Stimulated activated CD8-positive, alpha-beta memory T cell treated with anti-CD3 and anti-CD28 coated beads, Interleukin-12 subunit alpha, Interleukin-12 subunit beta, amount 100 ng/mL, for 4 hours (primary cell): Measurements from ENCODE around the gene LRBA.
"Not testable (repeated sequence)": the region's sequence is repeated elsewhere in the genome, so short reads cannot be mapped to it uniquely, and the experiment has no call there.

Source experiments
- DNase-seq: peaks from one replicate; pipeline ENCODE4 v3.0.0-alpha.2; 2020; ENCODE audit warnings: low read depth

LRBA gene

DNA sequence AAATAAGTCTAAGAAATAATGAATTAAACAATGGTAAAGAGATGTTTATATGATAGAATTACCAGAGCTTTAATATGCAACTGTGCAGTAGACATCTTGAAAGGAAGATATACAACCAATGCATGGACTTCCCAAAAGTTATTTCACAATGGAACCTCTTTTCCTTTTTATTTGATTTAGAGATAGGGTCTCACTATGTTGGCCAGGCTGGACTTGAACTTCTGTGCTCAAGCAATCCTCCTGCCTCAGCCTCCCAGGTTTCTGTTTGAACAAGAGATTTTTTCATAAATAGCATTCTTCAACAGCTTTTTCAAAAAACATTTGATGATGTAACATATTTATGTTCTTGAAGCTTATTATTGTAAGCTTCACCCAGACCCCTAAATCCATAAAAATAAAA lies 72.0 kb downstream of the LRBA start:
- DNase-seq, result no peak

DNA sequence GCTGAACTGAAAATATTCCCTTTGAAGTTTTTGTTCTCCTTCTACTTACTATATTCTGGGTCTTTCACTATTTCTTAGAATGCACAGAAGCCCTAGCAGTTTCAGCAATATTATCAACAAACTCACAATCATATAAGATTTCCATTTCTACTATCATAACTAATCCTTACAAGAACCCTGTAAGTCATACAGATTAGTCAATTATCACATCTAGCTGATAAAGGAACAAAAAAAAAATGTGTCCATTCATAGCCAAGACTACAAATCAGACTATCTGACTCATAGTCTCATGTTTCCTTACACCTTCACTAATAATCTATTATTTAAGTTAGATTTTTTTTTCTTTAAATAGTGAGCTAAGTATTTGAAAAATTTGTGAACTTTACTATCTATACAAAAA lies 72.5 kb downstream of the LRBA start:
- no peak for DNase-seq

DNA sequence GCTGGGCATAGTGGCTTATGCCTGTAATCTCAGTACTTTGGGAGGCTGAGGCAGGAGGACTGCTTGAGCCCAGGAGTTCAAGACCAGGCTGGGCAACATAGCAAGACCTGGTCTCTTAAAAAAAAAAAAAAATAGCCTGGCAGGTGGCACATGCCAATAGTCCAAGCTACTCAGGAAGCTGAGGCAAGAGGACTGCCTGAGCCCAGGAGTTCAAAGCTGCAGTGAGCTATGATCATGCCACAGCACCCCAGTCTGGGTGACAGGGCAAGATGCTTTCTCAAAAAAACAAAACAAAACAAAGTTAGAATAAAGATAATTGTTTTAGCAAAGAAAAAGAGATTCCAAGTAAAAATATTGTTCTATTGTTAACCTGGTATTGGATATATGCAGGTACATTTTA lies 75.0 kb downstream of the LRBA start:
- DNase-seq, result no peak

DNA sequence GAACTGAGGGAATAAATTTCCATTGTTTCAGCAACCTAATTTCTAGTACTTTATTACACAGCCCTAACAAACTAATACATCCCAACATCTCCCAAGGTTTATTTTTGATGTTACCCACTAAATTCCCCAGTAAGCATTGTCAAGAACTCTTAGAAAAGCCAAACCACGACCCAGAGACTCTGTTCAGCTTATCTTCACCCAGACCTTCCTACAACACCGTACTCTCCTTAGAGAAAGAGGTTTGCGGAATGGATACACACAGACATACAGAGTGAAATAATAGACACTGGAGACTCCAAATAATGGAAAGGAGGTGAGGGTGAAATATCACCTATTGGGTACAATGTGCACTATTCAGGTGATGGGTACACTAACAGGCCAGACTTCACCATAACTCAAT lies 75.6 kb downstream of the LRBA start:
- DNase-seq, result no peak

DNA sequence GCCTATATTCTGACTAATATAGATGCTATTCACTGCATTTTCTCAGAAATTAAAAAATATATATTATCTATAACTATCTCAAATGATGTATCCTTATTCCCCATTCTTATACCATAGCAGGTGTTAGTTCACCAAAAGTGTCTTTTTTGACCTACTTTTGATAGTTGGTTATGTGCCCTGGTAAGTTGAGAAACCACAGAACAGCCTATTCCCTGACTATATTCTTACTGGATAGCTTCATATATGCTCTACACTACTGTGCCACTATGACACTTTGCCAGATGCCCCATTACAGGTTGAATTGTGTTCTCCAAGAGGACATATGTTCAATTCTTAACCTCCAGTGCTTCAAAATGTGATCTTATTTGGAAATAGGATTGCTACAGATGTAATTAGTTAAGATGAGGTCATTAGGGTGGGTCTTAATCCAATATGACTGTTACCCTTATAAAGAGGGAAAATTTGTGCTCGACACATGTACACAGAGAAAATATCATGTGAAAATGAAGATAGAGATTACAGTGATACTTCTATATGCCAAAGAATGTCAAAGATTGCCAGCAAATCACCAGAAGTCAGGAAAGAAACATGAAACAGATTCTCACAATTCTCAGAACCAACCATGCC lies 76.1 kb downstream of the LRBA start:
- DNase-seq, result no peak

DNA sequence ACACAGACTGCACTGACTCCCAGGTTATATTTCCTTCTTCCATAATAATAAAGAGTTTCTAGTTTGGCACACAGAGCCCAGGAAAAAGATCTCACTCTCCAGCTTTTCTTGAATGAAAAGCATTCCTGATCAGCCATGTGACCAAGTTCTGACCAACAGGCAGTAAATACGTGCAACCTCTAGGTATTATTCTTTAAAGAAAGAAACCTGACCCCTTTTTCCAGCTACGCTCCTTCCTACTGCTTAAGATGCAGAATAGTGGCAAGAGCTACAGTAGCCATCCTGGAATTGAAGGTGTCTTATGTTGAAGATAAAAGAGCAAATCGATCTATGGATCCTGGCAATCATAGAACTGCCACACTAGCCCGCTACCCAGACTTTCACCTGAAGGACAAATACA lies 76.7 kb downstream of the LRBA start:
- DNase-seq, result no peak

DNA sequence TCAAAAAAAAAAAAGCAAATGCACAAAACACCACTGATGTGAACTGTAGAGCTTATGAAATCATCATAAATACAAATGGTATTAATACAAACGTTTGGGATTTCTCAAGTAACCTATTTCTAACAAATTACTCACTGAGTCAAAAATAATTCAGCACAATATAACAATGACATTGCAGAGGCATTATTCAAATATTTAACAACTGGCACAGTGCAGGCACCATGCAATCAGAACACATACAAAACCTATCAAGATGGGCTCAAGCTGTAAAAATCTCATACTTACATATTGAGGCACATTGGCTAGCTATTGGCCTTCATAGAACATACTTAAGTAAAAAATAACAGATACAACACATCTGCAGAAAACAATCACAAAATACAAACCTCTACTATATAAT lies 81.1 kb downstream of the LRBA start:
- DNase-seq, result no peak

DNA sequence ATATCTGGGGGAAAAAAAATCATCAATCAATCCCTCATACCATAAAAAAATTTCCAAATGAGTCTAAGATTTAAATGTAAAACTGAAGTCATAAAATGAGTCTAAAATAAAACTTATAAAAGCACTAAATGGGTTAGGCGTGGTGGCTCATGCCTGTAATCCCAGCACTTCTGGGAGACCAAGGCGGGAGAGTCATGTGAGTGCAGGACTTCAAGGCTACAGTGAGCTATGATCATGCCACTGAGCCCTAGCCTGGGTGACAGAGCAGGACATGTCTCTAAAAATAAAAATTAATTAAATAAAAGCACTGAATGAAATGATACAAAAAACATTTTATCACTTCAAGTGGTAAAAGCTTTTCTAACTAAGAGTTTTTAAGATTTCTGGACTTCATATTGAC lies 83.3 kb downstream of the LRBA start:
- DNase-seq, result no peak

DNA sequence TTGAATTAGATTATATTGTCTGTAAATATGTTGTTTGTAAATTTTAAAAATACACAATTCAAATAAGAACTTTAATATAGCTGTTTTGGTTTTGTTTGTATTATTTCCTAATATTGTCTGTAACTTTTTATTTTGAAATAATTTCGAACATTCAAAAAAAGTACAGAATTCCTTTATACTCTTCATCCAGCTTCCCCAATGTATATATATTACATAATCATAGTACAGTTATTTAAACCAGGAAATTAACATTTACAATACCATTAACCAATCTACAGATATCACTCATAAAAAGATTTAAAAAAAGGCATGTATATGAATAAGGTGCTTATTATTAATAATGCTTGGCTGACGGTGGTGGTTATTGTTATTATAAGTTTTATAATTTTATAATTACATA lies 84.1 kb downstream of the LRBA start:
- DNase-seq, result no peak

DNA sequence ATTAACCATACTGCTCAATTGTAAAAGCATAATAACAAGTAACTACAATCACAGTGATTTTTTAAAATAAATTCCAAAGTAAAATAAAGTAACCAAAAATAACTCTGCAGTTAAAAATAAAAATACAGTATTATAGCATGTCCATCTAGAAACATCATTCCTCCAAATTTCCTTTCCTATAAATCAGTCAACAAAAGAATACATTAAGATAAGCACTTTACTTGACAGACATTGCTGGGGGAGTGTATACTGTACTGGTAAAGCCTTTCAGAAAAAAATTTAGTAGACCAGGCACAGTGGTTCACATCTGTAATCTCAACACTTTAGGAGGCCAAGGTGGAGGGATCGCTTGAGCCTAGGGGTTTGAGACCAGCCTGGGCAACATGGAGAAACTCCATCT lies 91.1 kb downstream of the LRBA start:
- no peak for DNase-seq

DNA sequence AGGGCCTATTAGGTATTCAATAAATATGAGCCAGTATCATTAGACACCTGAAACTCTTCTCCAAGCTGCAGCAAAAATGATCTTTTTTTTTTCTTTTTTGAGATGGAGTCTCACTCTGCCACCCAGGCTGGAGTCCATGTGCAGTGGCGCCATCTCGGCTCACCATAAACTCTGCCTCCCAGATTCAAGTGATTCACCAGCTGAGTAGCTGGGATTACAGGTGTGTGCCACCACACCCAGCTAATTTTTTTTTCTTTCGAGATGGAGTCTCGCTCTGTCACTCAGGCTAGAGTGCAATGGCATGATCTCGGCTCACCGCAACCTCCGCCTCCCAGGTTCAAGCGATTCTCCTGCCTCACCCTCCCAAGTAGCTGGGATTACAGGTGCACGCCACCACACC lies 93.6 kb downstream of the LRBA start:
- DNase-seq, result not testable (repeated sequence)

DNA sequence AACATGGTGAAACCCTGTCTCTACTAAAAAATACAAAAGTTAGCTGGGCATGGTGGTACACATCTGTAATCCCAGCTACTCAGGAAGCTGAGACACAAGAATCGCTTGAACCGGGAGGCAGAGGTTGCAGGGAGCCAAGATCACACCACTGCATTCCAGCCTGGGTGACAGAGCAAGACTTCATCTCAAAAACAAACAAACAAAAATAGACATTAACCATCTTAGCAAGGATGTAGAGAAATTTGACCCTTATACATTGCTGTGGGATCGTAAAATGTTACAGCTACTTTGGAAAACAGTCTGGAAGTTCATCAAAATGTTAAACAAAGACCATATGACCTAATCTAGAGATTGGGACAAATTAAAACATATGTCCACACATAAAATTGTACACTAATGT lies 96.5 kb downstream of the LRBA start:
- DNase-seq, result not testable (repeated sequence)

DNA sequence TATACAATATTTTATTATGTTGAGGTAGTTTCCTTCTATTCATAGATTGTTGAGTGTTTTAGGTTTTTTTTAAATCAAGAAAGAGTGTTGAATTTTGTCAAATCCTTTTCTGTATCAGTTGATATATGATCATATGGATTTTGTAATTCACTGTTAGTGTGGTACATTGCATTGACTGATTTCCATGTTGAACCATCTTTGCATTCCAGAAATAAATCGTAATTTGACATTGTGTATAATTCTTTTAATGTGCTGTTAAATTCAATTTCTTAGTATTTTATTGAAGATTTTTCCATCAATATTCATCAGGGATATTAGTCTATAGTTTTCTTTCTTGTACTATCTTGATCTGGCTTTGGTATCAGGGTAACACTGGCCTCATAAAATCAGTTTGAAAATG lies 103.8 kb downstream of the LRBA start:
- DNase-seq, result no peak

DNA sequence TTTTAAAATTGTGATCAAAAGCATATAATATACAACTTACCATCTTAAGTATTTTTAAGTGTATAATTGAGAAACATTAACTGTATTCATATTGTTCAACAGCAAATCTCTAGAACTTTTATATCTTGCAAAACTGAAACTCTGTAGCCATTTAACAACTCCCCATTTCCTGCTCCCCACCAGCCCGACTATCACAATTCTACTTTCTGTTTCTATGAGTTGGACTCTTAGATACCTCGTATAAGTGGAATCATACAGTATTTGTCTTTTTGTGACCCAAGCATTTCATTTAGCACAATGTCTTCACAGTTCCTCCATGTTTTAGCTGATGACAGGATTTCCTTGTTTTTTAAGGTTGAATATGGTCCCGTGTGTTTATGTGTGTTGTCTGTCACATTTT lies 106.0 kb downstream of the LRBA start:
- DNase-seq, result no peak

DNA sequence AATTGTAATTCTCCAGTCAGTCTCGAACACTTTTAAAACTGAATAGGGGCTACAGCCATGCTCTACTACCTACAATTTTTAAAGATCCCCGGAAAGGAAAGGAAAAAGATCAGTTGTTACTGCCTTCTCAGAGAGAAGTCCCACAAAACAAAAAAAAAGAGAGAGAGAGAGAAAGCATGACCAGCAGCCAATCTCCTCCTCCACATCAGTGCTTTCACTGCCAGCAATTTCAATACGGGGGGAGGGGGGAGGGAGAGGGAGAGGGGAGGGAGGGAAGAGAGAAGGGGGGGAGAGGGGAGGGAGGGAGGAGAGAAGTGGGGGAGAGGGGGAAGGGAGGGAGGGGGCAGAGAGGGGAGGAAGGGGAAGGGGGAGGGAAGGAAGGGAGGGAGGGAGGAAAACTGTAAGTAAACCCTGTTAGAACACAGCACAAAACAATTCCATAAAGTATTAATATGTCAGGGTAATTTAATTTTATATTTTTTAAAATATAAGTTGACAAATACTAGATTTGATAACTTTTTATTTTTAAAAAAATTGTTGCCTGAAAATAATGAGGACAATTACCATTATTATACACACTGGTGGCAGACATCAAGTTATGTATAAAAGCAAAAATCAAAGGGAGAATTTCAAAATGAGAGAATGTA lies 108.0 kb downstream of the LRBA start:
- no peak for DNase-seq

DNA sequence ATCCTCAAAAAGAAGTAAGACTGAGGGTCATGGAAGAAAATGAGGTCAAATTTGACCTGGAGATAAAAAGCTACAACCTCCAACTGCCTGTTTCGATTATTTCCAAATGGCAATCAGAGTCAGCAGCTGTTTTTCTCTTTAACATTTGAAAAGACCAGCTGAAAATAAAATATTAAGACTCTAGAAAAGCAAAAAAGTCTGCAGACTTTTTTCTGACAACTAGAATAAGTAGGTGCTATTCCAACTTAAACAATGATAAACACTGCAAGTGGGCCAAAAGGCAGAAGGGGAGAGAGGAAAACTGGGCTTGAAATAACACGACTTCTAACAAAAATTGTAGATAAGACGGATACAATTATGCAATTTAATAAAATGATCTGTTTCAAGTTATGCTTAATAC lies 110.4 kb downstream of the LRBA start:
- no peak for DNase-seq

DNA sequence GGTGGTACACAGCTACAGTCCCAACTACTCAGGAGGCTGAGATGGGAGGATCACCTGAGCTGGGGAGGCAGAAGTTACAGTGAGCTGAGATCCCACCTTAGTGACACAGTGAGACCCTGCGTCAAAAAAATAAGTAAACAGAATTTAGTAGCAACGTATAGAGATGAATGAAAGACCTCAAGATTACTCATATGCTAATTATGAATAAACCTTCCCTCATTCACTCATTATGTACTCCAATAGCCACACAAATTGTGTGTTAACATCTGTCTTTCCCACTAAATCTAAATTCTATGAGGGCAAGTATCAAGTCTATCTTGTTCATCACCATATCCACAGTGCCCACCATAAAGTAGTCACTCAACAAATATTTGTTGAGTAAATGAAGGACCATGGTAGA lies 111.5 kb downstream of the LRBA start:
- no peak for DNase-seq

DNA sequence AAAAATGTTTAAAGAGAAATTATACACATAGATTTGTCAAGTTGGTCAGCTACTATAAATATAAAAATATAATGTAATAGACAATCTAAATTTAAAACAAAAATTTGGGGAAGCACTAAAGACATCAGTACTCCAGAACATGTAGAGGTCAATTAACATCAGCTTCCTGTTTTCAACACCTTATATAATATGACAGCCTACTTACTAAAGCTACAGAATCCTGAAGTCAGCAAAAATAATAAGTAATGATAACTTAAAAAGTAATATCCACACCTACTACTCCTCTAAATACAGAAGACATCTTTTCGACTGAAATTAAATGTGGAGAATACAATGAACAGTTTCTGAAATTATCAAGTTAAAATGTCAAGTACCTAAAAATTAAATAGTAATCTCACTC lies 118.6 kb downstream of the LRBA start:
- DNase-seq, result no peak

DNA sequence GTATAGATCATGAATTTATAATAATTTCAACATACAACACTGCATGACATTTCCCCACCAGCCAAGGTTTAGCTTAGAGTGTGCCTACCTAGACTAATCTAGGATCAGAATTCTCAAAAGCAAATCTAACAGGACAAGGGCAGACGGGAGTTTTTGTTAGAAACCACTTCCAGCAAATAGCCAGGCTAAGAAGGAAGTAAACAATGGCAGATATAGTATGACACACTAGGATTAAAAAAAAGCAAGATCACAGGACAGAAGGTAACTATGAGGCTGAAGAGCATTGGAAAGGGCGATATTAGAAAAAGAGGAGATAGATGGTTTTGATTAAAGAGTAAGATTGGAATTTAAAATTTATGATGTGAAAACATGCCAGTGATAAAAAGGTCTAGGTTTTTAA lies 124.8 kb downstream of the LRBA start:
- DNase-seq, result no peak

DNA sequence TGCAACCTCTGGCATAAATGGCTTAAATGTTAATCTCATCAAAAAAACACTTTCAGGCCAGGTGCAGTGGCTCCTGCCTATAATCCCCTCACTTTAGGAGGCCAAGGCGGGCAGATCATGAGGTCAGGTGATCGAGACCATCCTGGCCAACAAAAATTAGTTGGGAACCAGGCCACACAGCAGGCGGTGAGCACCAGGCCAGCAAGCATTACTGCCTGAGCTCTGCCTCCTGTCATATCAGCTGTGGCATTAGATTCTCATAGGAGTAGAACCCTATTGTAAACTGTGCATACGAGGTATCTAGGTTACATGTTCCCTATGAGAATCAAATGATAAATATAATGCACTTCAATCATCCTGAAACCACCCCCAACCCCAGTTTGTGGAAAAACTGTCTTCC lies 125.8 kb downstream of the LRBA start:
- no peak for DNase-seq

DNA sequence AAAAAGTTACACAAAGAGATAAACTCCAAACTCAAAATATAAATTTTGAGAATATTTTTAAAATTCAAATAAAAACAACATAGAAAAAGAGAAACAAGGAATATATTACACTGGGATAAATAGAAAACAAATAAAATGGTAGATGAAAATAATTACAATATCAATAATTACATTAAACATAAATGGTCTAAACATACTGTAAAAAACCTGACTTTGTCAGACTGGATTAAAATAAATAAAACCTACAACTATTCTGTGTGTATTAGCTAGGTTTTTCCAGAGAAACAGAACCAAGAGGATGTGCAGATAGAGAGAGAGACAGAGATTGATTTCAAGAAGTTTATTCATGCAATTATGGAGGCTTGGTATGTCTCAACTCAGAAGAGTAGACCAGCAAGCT lies 126.5 kb downstream of the LRBA start:
- DNase-seq, result no peak

DNA sequence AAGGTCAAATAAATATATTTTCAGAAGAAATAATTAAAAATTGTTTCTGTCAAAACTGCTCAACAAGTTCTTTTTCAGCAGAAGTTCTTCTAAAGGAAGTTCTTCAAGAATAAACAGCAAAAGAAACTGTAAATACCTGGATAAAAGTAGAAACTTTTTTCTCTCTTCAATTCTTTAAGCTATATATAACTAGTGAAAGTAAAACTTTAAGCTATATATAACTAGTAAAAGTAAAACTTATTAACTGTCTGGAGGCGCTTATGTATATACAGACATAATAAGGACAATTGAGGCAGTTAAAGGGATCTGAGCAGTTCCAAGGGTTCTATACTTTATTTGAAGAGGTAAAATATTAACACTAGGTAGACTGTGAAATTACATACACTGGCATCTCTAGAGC lies 126.9 kb downstream of the LRBA start:
- no peak for DNase-seq

DNA sequence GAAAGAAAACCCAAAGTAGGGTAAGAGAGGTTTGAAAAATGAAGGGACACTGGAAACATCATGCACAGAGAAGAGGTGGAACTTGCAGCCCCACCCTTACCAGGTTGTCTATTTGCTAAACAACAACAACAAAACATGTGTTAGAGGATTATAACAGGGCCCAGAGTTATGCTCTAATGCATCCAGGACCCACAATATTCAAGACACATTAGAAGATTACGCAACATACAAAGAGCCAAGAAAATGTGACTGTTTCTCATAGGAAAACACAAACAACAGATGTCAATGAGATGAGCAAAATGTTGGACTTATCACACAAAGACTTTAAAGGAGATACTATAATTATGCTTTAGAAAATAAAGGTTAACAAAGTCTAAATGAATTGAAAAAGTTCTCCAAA lies 128.5 kb downstream of the LRBA start:
- no peak for DNase-seq

DNA sequence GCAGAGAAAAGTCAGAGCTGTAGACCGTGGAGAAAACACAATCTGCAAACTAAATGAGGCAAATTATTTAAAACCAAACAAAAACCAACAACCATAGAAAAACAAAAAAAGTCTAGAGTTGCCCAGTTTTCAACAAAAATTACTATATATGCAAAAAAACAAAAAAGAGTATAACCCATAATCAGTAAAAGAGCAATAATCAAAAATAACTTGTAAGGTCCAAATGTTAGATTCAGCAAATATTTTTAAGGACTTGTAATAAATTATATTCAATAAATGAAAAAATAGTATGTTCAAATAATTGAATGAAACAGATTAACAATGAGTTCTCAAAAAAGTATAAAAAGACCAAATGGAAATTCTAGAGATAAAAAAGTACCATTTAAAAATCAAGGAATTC lies 130.5 kb downstream of the LRBA start:
- no peak for DNase-seq

DNA sequence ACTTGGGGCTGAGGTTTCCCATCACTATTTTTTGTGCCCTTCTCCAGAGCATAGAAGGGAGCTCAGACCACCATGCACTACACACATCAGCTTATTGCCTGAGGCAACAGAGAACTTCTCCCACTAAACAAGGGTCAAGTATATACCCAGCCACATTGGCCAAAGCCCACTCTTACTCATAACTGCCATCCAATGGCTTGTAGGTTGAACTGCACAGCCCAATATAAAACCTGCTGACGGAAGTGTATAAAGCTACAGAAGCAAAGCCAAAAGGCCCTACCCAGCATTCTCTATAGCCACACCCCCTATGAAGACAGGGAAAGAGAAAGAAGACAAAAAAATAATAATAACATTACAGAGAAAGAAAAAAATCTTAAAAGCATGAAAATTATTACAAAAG lies 139.7 kb downstream of the LRBA start:
- DNase-seq, result no peak
